H1 (cell line): ENCODE results near the gene DYTN. TPM values are rescaled to one million over a fixed set of nuclear protein-coding genes. Genes with fewer than 3 reads are reported as not detected.

Experiments
- polyA plus RNA-seq, 7 experiments: library from polyadenylated mRNA; depleted of rRNA in 3 of 7; stranded (reverse) in 5 of 7; unstranded in 2 of 7; fragments of >200 nt in 5 of 7; fragments of 200-250 nt in 2 of 7; gene quantifications; 1 replicate in 5 of 7; 2 replicates in 1 of 7; 4 replicates in 1 of 7; pipeline versions ENCODE4 v1.2.1 to v1.2.3, GENCODE V29; 2011 to 2013; ENCODE audit warnings: missing spikeins in 2 of 7, mixed read lengths in 2 of 7
- total RNA-seq: library from RNA; stranded (reverse); fragmentation: NEBNext Ultra II Directional; extraction: Animal tissue kit (Norgen Biotek cat#: 25700); gene quantifications from 2 replicates; pipeline ENCODE4 v1.2.1, GENCODE V29; 2021
- TF ChIP-seq, protein P1 (sequence below): fragments of 300-600 bp; sonication (generic); IDR thresholded peaks from 2 replicates; pipeline ENCODE4 v1.7.1; 2012; ENCODE audit warnings: low read length, moderate library complexity, mild to moderate bottlenecking, inconsistent platforms; ENCODE audit not compliant: insufficient replicate concordance

DYTN gene
- total and polyA plus RNA-seq, 2 of the 8 experiments (the other 6 are each of a cell fraction or from before 2014, with no cell fraction given) = not detected

DNA sequence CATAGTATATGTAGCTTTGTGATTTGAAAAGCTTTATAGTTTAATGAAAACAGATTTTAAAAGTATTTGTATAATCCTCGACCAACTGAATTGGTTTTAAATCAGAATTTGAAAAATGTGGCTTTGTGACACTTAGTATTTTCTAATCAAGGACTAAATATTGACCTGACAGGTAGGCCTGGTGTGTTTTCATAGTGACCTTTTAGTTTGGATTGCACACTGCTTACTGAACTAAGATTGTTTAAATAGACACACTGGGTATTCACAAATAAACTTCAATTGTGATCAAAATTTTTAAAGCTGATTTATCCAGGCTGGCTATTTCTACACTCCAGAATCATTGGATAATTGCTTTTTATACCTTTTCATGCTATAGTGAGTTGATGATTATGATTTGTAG lies 107.7 kb downstream of the DYTN start (continued):
- TF ChIP-seq, protein P1, sequence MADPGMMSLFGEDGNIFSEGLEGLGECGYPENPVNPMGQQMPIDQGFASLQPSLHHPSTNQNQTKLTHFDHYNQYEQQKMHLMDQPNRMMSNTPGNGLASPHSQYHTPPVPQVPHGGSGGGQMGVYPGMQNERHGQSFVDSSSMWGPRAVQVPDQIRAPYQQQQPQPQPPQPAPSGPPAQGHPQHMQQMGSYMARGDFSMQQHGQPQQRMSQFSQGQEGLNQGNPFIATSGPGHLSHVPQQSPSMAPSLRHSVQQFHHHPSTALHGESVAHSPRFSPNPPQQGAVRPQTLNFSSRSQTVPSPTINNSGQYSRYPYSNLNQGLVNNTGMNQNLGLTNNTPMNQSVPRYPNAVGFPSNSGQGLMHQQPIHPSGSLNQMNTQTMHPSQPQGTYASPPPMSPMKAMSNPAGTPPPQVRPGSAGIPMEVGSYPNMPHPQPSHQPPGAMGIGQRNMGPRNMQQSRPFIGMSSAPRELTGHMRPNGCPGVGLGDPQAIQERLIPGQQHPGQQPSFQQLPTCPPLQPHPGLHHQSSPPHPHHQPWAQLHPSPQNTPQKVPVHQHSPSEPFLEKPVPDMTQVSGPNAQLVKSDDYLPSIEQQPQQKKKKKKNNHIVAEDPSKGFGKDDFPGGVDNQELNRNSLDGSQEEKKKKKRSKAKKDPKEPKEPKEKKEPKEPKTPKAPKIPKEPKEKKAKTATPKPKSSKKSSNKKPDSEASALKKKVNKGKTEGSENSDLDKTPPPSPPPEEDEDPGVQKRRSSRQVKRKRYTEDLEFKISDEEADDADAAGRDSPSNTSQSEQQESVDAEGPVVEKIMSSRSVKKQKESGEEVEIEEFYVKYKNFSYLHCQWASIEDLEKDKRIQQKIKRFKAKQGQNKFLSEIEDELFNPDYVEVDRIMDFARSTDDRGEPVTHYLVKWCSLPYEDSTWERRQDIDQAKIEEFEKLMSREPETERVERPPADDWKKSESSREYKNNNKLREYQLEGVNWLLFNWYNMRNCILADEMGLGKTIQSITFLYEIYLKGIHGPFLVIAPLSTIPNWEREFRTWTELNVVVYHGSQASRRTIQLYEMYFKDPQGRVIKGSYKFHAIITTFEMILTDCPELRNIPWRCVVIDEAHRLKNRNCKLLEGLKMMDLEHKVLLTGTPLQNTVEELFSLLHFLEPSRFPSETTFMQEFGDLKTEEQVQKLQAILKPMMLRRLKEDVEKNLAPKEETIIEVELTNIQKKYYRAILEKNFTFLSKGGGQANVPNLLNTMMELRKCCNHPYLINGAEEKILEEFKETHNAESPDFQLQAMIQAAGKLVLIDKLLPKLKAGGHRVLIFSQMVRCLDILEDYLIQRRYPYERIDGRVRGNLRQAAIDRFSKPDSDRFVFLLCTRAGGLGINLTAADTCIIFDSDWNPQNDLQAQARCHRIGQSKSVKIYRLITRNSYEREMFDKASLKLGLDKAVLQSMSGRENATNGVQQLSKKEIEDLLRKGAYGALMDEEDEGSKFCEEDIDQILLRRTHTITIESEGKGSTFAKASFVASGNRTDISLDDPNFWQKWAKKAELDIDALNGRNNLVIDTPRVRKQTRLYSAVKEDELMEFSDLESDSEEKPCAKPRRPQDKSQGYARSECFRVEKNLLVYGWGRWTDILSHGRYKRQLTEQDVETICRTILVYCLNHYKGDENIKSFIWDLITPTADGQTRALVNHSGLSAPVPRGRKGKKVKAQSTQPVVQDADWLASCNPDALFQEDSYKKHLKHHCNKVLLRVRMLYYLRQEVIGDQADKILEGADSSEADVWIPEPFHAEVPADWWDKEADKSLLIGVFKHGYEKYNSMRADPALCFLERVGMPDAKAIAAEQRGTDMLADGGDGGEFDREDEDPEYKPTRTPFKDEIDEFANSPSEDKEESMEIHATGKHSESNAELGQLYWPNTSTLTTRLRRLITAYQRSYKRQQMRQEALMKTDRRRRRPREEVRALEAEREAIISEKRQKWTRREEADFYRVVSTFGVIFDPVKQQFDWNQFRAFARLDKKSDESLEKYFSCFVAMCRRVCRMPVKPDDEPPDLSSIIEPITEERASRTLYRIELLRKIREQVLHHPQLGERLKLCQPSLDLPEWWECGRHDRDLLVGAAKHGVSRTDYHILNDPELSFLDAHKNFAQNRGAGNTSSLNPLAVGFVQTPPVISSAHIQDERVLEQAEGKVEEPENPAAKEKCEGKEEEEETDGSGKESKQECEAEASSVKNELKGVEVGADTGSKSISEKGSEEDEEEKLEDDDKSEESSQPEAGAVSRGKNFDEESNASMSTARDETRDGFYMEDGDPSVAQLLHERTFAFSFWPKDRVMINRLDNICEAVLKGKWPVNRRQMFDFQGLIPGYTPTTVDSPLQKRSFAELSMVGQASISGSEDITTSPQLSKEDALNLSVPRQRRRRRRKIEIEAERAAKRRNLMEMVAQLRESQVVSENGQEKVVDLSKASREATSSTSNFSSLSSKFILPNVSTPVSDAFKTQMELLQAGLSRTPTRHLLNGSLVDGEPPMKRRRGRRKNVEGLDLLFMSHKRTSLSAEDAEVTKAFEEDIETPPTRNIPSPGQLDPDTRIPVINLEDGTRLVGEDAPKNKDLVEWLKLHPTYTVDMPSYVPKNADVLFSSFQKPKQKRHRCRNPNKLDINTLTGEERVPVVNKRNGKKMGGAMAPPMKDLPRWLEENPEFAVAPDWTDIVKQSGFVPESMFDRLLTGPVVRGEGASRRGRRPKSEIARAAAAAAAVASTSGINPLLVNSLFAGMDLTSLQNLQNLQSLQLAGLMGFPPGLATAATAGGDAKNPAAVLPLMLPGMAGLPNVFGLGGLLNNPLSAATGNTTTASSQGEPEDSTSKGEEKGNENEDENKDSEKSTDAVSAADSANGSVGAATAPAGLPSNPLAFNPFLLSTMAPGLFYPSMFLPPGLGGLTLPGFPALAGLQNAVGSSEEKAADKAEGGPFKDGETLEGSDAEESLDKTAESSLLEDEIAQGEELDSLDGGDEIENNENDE = no peak
- TF ChIP-seq, all 59 proteins: peak for 0
